ENCODE results near the gene ANKRD18A.
A peak's percentile ranks its signal among the peaks of the same experiment; 100 is the strongest.
"Not testable (repeated sequence)": the region's sequence is repeated elsewhere in the genome, so short reads cannot be mapped to it uniquely, and the experiment has no call there.

Gene ANKRD18A

GRCh38 chr9:38626006-38626405, 5.6 kb upstream of the ANKRD18A start:
- DNase-seq (ENCODE audit: low read depth), result no peak

GRCh38 chr9:38622951-38623350, 2.6 kb upstream of the ANKRD18A start:
- no peak for DNase-seq (ENCODE audit: low read depth)

DNA sequence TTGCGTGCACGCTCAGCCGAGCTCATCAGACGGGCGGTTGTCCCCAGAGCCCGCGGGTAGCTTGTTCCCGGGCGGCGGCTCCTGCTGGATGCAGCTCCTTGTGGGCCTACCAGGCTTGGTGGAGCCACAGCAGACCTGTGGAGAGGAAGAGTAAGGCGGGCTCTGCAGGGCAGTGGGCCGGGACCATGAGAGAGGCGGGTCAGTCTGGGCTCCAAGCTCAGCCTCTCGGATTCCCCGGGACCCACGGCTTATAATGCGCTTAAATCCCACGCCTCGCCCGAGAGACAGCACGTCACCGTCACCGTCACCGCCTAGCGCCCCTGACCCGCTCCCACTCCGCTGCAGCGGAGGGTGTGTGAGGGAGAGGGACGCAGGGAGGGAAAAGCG, 1.9 kb upstream of the ANKRD18A start:
- DNase-seq (ENCODE audit: low read depth), result no peak

- peak; percentile 3 for DNase-seq (ENCODE audit: low read depth)
Observed at GRCh38 chr9:38621434-38622287, 1.3 kb upstream of the ANKRD18A start.

DNA sequence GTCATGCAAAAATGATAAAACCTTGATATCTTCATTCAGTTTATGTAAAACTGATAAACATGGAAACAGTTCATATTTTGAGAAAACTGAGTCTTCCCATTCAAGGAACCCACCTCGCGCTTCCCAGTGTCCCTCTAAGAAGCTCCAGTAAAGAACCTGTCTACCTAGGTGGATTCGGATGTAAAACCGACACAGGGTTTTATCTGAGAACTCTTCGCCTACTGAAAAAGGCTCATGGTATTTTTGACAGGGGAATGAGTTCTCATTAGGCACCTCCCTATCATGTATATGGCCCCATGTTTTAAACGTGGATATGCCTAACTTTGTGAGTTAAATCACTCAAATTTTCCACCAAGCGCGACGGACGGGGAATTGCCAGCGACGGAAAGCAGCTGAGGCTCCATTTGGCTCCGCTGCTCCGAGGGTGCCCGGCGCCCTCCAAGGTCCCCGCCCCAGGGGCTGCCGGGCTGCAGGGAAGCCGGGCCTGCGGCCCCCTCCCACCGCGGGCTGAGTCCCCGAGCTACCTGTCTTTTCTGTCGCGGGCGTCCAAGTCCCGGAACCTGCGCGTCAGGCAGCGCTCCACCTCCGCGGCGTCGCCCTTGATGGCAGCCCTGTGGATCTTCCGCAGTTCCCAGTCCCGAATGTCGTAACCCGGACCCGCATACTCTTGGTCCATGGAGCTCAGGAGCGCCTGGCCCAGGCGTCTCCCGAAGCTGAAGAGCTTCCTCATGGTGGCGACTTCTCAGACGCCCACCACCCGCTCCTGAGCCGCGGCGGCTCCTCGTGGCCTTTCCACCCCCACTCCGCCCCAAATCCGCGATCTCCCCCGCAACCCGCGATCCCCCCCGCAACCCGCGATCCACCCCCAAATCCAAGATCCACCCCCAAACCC, 594 bp downstream of the ANKRD18A start:
- no peak for DNase-seq (ENCODE audit: low read depth)

GRCh38 chr9:38598029-38598745, 22.2 kb downstream of the ANKRD18A start:
- DNase-seq (ENCODE audit: low read depth), result not testable (repeated sequence)

GRCh38 chr9:38595117-38595516, 25.3 kb downstream of the ANKRD18A start:
- not testable (repeated sequence) for DNase-seq (ENCODE audit: low read depth)

DNA sequence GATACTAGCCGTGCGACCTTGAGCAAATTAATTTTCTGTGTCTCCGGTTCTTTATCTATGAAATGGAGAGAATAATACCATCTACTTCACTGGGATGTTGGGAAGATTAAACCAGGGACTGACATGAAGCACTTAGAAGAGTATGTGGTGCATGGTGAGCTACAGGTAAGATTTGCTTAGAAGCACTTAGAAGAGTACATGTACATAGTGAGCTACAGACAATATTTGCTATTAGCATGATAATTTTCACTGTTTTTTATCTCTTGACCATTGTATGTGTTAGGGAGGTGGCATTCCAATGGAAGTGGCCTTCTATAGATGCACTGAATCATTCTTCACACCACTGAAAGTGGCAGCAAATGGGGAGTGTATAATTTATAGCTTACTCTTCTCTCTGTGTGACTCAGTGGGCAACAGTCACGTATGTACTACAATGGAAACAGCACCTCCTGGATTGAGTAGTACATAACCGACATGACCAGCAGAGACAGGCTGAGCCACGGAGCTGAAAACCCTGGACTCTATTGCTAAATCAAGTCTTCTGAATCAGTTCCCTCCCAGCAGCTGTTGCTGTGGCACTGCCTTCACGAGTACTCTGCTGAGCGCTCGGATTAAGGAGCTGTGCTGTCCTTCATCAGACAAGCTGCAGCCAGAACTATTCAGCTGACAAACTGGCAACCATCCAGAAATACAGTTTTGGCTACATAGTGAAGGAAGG, 28.9 kb downstream of the ANKRD18A start:
- not testable (repeated sequence) for DNase-seq (ENCODE audit: low read depth)

- DNase-seq (ENCODE audit: low read depth), result not testable (repeated sequence)
Observed at GRCh38 chr9:38583765-38584164, 36.6 kb downstream of the ANKRD18A start.

DNA sequence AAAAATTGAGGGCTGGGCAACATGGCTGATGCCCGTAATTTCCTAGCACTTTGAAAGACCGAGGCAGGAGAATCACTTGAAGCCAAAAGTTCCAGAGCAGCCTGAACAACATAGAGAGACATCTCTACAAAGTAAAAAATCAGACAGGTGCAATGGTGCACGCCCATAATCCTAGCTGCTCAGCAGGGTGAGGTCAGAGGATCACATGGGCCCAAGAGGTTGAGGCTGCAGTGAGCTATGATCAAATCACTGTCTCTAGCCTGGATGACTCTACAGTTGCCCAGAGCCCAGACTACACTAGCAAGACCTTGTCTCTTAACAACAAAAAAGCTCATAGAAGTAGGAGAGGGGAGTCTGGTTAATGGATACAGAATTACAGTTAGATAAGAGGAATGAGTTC, 40.3 kb downstream of the ANKRD18A start:
- DNase-seq (ENCODE audit: low read depth), result not testable (repeated sequence)

GRCh38 chr9:38576181-38576580, 44.2 kb downstream of the ANKRD18A start:
- not testable (repeated sequence) for DNase-seq (ENCODE audit: low read depth)

DNA sequence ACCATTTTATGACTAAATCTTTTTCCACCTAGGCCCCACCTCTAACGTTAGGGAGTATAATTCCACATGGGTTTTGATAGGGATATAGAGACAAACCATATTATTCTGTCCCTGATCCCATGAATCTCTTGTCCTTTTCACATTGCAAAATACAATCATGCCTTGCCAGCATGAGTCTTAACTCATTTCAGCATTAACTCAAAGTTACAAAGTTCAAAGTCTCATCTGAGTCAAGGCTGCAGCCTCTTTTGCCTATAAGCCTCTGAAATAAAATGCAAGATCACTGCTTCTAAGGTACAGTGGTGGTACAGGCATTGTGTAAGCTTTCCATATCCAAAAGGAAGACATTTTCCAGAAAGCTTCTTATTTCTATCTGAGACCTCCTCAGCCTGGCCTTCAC, 54.3 kb downstream of the ANKRD18A start:
- not testable (repeated sequence) for DNase-seq (ENCODE audit: low read depth)

GRCh38 chr9:38565178-38565577, 55.2 kb downstream of the ANKRD18A start:
- DNase-seq (ENCODE audit: low read depth), result not testable (repeated sequence)

- not testable (repeated sequence) for DNase-seq (ENCODE audit: low read depth)
Observed at GRCh38 chr9:38563911-38564310, 56.5 kb downstream of the ANKRD18A start.

DNA sequence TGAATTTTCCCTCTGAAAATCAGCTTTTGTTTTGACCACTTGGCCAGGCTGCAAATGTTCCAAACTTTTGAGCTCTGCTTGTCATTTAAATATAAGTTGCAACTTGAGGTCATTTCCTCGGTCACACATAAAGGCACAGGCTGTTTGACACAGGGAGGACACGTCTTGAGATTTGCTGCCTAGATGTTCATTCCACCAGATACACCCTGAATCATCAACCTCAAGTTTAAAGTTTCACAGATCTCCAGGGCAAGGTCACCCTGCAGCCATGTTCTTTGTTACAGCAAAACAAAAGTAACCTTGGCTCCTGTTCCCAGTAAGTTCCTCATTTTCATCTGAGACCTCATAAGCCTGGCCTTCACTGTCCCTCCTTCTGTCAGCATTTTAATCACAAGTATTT, 59.3 kb downstream of the ANKRD18A start:
- DNase-seq (ENCODE audit: low read depth), result not testable (repeated sequence)

DNA sequence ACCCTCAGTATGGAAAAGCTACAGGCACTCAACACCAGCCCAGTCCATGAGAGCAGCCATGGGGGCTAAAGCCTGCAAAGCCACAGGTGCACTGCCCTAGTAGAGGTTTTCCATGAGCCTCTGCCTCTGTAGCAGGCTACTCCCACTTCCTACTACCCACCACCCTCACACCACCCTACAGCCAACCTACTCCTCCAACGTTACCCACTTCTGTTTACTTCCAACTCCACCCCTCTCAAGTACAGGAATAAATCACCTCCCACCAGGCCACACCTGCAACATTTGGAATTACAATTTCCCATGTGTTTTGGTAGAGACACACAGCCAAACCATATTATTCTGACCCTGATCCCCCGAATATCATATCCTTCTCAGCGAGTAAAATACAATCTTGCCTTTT, 61.2 kb downstream of the ANKRD18A start:
- DNase-seq (ENCODE audit: low read depth), result not testable (repeated sequence)

DNA sequence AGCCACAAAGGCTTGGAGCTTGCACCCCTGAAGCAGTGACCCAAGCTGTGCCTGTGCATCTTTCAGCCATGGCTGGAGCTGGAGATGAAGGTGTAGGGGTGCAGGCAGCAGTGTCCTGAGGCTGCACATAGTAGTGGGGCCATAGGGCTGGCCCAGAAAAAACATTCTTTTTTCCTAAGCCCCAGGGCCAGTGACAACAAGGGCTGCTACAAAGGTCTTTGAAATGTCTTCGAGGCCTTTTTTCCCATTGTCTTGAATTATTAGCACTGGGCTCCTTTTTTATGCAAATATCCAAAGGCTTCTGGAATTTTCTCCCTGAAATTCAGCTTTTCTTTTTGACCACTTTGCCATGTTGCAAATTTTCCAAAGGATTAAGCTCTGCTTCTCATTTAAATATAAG, 62.6 kb downstream of the ANKRD18A start:
- not testable (repeated sequence) for DNase-seq (ENCODE audit: low read depth)

GRCh38 chr9:38554966-38555365, 65.4 kb downstream of the ANKRD18A start:
- DNase-seq (ENCODE audit: low read depth), result not testable (repeated sequence)

GRCh38 chr9:38553019-38553418, 67.4 kb downstream of the ANKRD18A start:
- DNase-seq (ENCODE audit: low read depth), result not testable (repeated sequence)

- peak; percentile 17 for DNase-seq (ENCODE audit: low read depth)
Observed at GRCh38 chr9:38546497-38547163, 73.8 kb downstream of the ANKRD18A start.

DNA sequence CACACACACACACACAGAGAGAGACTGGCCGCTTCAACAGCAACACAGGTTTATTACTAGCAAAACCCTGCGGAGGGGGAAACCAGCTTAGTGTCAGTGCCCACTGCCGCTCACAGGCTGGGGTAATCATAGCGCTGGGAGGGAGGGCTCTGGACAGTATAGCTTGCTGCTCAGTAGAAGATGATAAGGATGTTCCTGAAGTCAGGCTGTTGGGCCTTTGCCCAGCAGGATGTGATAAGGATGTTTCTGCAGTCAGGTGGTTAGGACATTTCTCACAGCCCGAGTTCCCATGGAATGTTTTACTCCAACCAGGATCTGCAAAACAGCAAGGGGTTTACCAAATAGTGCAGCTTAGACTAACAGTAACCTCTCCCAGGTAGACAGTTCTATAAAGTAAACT, 79.9 kb downstream of the ANKRD18A start:
- not testable (repeated sequence) for DNase-seq (ENCODE audit: low read depth)
